ENCODE results near the gene KPNB1. TPM values are rescaled to one million over a fixed set of nuclear protein-coding genes. Genes with fewer than 3 reads are reported as not detected.
"Not testable (repeated sequence)": the region's sequence is repeated elsewhere in the genome, so short reads cannot be mapped to it uniquely, and the experiment has no call there.

The KPNB1 gene
- total and polyA plus RNA-seq, 7 donors, result 23.4 to 268 (median 185) TPM

GRCh38 chr17:47678196-47678595 lies 28.5 kb downstream of the KPNB1 start:
- DNase-seq, result no peak
- Histone ChIP-seq H3K9me3 (no peaks in the 10 kb centered on the region), H3K36me3 (peaks cover 61 to 98% (median 88%) of the 10 kb centered on the region in 4 donors), H3K4me1 (no peaks in the 10 kb centered on the region), H3K27ac (no peak overlapping the region), H3K4me3 (no peak overlapping the region), H3K27me3 (no peaks in the 10 kb centered on the region)
- WGBS, 2 donors, result 83 to 90% methylated on average over 7 of the region's 7 CpGs
- TF ChIP-seq CTCF (IDR thresholded peaks at IDR 0.05) (no peak), POLR2A (IDR thresholded peaks at IDR 0.05) (no peak), EP300 (IDR thresholded peaks at IDR 0.05) (no peak), POLR2AphosphoS5 (IDR thresholded peaks at IDR 0.05) (no peak)
- intact Hi-C loops (cut with DNase I), result no loop called here

- Histone ChIP-seq H3K4me3 (no peak overlapping the region), H3K27me3 (no peaks in the 10 kb centered on the region), H3K9me3 (no peaks in the 10 kb centered on the region), H3K36me3 (peaks cover 24 to 88% (median 48%) of the 10 kb centered on the region in 4 donors), H3K27ac (no peak overlapping the region), H3K4me1 (peaks cover 0 to 5% (median 0%) of the 10 kb centered on the region in 4 donors)
- intact Hi-C loops (cut with DNase I), result no loop called here
- no peak for TF ChIP-seq POLR2A (IDR thresholded peaks at IDR 0.05)
- TF ChIP-seq CTCF (IDR thresholded peaks at IDR 0.05), result no peak
- TF ChIP-seq POLR2AphosphoS5 (IDR thresholded peaks at IDR 0.05), result no peak
- TF ChIP-seq EP300 (IDR thresholded peaks at IDR 0.05), result no peak
- 94 to 95% methylated on average over 2 of the region's 2 CpGs for WGBS, 2 donors
- DNase-seq, result no peak
Measured at GRCh38 chr17:47682138-47682537, 32.4 kb downstream of the KPNB1 start.

- H3K9me3 ChIP-seq; H3K27me3 ChIP-seq; DNase-seq; H3K4me3 ChIP-seq; intact Hi-C loops (cut with DNase I); H3K4me1 ChIP-seq; H3K27ac ChIP-seq: not testable (repeated sequence)
- peaks cover 22 to 82% (median 42%) of the 10 kb centered on the region in 4 donors for H3K36me3 ChIP-seq
- 84 to 86% methylated on average over 4 of the region's 4 CpGs for WGBS, 2 donors
Measured at GRCh38 chr17:47682727-47683126, 33.0 kb downstream of the KPNB1 start.

GRCh38 chr17:47684025-47684424 lies 34.3 kb downstream of the KPNB1 start:
- Histone ChIP-seq H3K27me3 (no peaks in the 10 kb centered on the region), H3K4me1 (peaks cover 0 to 5% (median 0%) of the 10 kb centered on the region in 4 donors), H3K9me3 (no peaks in the 10 kb centered on the region), H3K36me3 (peaks cover 10 to 69% (median 29%) of the 10 kb centered on the region in 4 donors), H3K4me3 (no peak overlapping the region), H3K27ac (no peak overlapping the region)
- TF ChIP-seq CTCF (IDR thresholded peaks at IDR 0.05) (no peak), EP300 (IDR thresholded peaks at IDR 0.05) (no peak), POLR2AphosphoS5 (IDR thresholded peaks at IDR 0.05) (no peak), POLR2A (IDR thresholded peaks at IDR 0.05) (no peak)
- intact Hi-C loops (cut with DNase I), result no loop called here
- DNase-seq, result no peak
- 90 to 92% methylated on average over 4 of the region's 4 CpGs for WGBS, 2 donors

GRCh38 chr17:47684535-47685193 lies 34.9 kb downstream of the KPNB1 start:
- no peak for TF ChIP-seq POLR2A (IDR thresholded peaks at IDR 0.05)
- no peak for TF ChIP-seq EP300 (IDR thresholded peaks at IDR 0.05)
- TF ChIP-seq CTCF (IDR thresholded peaks at IDR 0.05), result no peak
- TF ChIP-seq POLR2AphosphoS5 (IDR thresholded peaks at IDR 0.05), result no peak
- intact Hi-C loops (cut with DNase I), result no loop called here
- H3K36me3 ChIP-seq, result peaks cover 4 to 63% (median 24%) of the 10 kb centered on the region in 4 donors

More at GRCh38 chr17:47684535-47685193, 34.9 kb downstream of the KPNB1 start:
- Histone ChIP-seq H3K4me3 (no peak overlapping the region), H3K4me1 (peaks cover 0 to 5% (median 0%) of the 10 kb centered on the region in 4 donors), H3K27me3 (no peaks in the 10 kb centered on the region), H3K27ac (no peak overlapping the region), H3K9me3 (no peaks in the 10 kb centered on the region)
- no peak for DNase-seq
- 92 to 97% methylated on average over 4 of the region's 4 CpGs for WGBS, 2 donors
